HG02885 (cell line): Measurements from ENCODE around the gene CNTLN.

Experiments
- ATAC-seq: cut with Tn5 transposase; IDR thresholded peaks from one replicate; pipeline ENCODE4 v1.9.1; 2021; ENCODE audit warnings: mild to moderate bottlenecking; ENCODE audit not compliant: unreplicated experiment, poor library complexity

CNTLN gene, protein sequence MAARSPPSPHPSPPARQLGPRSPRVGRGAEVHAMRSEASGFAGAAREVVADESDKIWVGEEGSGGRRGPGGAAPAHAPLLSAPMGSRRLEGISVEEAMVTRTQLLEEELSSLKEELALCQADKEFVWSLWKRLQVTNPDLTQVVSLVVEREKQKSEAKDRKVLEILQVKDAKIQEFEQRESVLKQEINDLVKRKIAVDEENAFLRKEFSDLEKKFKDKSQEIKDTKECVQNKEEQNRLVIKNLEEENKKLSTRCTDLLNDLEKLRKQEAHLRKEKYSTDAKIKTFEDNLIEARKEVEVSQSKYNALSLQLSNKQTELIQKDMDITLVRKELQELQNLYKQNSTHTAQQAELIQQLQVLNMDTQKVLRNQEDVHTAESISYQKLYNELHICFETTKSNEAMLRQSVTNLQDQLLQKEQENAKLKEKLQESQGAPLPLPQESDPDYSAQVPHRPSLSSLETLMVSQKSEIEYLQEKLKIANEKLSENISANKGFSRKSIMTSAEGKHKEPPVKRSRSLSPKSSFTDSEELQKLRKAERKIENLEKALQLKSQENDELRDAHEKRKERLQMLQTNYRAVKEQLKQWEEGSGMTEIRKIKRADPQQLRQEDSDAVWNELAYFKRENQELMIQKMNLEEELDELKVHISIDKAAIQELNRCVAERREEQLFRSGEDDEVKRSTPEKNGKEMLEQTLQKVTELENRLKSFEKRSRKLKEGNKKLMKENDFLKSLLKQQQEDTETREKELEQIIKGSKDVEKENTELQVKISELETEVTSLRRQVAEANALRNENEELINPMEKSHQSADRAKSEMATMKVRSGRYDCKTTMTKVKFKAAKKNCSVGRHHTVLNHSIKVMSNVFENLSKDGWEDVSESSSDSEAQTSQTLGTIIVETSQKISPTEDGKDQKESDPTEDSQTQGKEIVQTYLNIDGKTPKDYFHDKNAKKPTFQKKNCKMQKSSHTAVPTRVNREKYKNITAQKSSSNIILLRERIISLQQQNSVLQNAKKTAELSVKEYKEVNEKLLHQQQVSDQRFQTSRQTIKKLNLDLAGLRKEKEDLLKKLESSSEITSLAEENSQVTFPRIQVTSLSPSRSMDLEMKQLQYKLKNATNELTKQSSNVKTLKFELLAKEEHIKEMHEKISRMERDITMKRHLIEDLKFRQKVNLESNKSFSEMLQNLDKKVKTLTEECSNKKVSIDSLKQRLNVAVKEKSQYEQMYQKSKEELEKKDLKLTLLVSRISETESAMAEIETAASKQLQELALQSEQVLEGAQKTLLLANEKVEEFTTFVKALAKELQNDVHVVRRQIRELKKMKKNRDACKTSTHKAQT (N-terminal part only)

DNA sequence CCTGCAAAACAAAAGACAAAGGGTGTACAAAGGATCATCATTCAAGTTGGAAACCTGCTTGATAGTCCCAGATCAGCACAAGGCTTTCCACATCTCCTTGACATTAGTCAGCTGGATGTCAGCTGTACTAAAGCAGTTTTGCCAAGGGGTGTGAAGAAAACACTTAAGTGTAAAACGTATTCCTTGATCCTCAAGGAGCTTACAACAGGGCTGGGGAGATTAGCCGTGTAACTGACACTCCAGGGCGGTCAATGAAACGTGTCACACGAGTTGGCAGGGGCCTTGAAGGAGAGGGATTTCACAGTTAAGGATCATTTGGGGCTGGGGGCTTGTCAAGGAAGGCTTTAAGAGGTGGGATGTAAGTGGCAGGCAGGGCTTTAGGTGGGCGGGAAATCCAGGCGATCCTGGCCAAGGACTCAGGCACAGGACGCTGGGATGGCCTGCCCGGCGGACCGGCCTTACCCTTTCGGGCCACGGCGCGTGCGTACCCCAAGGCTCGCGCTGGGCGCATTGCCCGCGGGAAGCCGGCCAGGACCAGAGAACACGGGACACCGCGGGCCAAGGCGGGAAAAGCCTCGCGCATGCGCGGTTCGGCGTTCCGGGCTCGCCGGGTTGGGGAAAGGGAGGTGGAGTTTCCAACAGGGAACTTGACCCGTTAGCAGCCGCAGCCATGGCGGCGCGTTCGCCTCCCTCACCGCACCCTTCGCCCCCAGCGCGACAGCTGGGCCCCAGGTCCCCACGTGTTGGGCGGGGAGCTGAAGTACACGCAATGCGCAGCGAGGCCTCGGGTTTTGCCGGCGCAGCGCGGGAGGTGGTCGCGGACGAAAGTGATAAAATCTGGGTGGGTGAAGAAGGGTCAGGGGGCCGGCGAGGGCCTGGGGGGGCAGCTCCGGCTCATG lies at the start of gene CNTLN:
Gene CNTLN (plus strand): TSS at position 645 of the 899 bp plus-strand sequence. CDS start 26 bp downstream, at position 671.
- no peak for ATAC-seq

DNA sequence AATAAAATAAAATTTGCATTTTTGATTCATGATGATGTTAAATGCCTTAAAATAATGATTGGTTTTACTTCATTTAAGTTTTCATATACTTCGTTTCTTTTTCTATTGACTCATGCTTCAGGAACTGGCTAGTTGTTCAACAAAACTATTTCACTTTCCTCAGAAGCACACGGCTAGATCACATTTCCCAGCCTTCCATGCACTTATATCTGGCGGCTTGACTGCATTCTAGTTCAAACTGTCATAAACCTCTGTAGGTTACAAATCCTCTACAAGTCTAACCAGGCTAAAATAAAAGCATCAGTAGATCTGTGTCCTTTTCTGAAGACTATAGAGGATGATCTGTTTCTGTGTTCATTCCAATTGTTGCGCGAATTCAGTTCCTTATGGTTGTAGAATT lies 46.3 kb upstream of the CNTLN start:
- ATAC-seq = no peak

DNA sequence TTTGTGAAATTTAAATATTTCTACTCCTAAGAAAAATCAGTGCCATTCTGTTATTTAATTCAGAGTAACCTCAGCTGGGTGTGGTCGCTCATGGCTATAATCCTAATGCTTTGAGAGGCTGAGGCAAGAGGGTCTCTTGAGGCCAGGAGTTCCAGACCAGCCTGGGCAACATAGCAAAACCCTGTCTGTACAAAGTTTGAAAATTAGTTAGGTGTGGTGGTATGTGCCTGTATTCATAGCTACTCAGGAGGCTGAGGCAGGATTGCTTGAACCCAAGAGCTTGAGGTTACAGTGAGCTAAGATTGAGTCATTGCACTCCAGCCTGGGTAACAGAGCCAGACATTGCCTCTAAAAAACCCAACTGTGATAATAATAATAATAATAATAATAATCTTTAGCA lies 44.8 kb upstream of the CNTLN start:
- ATAC-seq = no peak

DNA sequence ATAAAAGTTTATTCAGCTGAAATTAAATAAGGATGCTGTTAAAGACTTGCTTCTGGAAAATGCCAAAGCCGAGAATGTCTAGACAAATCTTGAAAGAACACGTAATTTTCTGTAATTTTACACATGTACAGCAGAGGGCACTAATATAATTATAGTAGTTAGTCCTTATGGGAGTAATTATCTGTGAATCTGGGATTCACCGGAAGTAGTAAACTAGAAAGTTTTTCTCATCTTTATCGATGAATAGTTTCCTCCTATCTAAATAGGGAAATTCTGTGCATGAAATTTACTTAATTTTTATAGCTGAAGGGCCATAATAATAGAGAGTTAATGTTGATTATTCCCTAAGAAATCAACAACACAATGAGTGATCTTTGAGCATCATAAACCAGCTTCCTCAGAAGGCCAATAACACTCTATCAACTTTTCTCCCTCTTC lies 18.4 kb upstream of the CNTLN start:
- no peak for ATAC-seq

DNA sequence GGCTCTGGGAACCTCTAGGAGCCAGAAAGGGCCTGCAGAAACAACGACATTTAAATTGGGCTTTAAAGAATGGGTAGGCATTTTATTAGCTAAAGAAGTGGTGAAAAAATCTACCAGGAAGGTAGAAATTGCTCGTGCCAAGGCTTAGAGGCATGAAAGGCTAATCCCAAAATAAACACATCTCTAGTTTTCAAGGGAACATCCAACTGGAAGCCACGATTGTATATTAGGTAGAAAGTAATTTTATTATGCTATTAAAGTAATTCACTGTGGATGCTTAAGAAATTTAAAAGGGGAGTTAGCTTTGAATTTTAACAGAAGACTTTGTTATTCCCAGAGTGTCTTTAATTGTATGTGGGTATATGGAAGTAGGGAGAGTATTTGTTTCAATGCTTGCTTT lies 17.5 kb upstream of the CNTLN start:
- no peak for ATAC-seq

DNA sequence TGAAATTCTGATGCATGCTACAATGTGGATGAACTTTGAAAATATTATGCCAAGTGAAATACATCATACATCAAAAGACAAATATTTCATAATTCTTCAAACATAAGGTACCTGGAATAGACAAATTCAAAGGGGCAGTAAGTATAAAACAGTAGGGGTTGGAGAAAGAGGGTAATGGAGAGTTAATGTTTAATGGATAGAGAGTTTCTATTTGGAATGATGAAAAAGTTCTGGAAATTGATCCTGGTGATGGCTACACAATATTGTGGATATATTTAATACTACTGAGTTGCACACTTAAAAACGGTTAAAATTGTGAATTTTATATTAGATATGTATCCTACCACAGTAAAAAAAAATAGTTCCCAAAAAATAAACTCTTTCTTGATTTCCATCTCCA lies 14.6 kb upstream of the CNTLN start:
- no peak for ATAC-seq

DNA sequence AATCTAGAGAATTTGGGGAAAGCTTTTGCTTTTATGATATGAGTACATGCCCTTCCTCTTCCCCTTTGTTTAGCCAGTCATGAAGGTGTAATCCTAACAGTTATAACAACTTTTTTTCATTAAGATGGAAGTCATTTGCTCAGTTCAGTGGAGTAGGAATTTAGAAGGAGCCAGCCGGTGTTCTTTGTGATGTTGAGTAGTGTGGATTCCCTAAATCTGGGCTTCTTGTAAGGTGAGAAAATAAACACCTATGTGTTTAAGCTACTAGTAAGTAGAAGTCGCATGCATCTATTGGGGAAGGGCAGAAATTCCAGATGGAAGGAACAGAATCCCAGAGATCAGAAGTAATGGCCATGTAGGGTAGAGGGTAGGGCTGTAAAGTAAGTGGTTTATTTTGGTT lies 13.6 kb upstream of the CNTLN start:
- ATAC-seq = no peak

DNA sequence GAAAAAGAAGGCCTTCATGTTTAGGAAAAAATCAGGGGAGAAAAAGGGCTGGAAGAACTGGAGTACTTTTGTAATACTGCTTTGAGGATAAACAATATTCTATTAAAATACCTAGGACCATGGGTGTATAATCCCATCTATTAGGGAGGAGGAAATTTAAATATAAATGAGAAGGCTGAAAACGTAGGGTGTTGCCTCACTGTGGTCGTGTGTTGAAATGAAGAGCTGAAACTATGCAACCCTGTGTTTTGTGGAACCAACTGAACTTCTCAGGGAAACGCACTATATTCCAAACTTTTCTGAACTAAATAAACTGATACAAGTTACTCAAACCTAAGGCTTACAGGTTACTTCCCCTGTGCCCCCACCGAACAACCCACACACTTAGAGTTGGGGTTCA lies 4.5 kb upstream of the CNTLN start:
- no peak for ATAC-seq

DNA sequence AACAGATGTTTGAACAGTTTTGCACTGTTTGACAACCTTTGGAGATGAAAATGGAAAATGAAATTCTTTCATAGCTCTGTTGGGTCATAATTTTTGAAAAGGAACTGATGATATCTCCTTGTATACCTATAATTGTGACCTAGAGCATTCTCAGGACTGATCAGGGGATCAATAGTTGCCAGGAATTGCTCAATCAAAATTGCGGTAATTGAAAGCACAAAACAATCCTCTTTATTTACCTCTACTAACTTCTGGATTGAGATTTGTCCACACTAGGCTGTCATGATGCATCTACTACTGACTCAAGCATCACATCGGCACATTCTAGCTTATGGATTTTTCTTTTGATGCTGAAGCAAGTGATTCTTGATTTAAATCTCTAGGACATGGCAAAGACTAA lies 4.1 kb upstream of the CNTLN start:
- ATAC-seq = no peak

DNA sequence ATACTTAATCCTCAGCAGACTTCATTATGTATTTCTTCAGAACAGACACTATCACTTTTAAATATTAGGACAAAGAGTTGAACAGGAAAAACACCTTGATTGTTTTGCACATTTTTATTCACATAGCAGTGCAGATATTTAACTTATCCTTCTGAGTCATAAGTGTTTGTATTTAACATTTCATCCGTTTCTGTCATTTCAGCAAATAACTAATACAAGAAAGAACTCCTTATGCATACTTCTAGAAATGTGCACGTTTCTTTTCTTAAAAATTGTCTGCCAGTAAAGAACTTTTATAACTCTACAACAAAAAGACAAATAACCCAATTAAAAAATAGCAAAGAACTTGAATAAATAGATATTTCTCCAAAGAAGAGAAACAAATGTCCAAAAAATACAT lies 3.3 kb upstream of the CNTLN start:
- no peak for ATAC-seq

DNA sequence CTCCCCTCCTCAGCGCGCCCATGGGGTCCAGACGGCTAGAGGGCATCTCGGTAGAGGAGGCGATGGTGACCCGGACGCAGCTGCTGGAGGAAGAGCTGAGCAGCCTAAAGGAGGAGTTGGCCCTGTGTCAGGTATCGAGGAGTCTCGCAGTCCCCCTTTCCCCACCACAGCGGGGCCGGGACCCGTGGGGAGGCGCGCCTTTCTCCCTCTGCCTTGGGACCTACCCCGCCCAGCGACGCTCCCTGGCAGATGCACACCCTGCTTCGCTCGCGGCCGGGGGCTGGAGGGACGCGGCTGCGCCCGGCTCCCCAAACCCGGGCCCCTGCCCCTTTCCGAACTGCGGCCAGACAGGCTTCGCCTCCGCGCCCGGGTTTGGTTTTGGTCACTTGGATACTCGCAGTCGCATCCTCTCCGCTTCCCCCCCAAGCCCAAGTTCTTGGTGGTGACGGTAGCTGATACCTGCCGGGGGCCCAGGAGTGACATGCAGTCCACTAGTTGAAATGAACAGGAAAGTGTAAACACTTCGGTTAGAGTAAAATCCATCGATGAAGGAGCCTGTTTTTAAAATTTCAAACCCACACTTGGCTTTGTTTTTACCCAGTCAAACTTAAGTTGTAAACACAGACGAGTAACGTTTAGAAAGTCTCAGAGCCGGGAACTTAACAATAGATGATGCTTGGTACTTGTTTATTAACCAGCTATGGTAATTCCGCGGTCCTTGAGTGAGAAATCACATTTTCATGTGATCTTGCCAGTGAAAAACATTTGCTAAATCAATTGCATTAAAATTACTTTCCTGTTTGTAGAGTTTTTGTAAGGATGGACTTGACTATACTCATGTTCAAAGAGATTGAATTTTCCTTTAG lies 688 bp downstream of the CNTLN start:
- no peak for ATAC-seq

DNA sequence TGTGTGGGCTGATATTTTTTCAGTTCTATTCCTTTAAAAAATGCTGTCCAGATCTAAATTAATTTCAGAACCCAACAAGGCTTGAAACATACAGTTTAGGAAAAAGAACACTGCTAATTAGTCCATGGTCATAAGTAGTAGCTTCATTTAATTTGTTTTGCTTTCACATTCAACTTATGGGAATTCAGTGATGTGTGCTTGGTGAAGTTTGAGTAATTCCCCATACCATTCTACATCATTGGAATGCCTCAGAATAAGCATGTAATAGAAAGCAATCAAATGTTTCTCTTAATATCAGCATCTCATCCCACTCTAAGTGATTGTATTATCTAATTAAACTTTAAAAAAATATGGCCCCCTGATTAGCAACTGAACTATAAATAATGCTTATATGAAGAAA lies 2.7 kb downstream of the CNTLN start:
- ATAC-seq = no peak

DNA sequence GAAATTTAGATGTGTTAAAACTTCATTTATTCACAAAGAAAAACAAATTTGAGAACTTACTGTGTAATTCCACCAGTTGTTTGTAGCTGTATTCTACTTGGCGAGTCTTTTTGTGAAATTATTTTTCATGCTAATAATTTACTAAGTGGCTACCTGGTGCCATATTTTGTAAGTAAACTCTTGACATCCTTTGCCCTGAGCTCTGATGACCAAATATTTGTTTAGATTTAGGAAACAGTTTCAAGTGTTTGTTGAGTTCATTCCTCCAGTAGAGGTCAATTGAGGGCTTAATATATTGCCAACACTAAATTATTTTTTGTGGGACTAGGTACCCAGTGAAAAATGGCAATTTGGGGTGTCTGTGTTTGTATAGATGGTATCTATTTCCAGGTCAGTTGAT lies 3.7 kb downstream of the CNTLN start:
- no peak for ATAC-seq

DNA sequence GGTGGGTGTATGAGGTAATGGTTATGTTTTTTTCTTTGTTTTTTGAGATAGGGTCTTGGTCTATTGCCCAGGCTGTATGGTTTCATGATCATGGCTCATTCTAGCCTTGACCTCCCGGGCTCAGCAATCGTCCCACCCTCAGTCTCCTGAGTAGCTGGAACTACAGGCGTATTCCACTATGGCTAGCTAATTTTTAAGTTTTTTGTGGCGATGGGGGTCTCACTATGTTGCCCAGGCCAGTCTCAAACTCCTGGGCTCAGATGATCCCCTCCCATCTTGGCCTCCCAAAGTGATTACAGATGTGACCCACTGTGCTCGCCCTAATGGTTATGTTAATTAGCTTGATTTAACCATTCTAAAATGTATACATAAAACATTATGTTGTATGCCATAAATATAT lies 5.6 kb downstream of the CNTLN start:
- ATAC-seq = no peak

DNA sequence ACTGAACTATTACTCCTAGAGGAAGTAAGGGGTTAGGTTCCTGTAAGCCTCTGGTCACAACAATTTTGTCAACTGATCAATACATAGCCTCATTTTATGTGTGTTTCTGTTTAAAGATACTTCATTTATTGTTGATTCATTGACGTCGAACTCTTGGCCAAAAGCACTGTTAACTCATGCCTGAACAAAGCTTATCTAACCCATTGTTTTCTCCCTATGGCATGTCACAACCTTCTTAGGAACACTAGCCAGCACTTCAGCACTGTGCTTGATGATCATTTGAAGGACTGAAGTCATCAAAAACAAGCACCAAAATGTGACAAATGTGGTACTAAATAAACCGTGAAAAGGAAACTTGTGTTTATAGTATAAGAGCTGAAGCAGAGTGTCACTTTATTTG lies 13.5 kb downstream of the CNTLN start:
- ATAC-seq = no peak

DNA sequence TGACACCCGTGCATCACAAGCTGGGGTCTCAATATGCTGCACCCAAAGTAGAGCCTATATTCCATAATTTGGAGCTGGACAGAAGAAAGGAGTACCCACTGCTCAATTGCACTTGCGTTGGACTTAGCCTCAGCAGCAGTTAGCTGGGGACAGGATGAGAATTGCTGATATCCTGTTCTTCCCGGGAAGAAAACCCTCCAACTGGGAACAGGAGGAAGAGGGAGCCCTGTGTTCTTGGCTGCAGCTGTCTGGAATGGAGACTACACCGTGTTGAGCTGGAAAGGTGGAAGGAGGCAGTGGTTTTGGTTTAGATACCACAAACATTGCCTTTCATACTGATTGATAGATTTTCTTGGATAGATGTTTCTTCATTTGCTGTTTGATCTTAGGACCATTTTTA lies 24.6 kb downstream of the CNTLN start:
- ATAC-seq = no peak

DNA sequence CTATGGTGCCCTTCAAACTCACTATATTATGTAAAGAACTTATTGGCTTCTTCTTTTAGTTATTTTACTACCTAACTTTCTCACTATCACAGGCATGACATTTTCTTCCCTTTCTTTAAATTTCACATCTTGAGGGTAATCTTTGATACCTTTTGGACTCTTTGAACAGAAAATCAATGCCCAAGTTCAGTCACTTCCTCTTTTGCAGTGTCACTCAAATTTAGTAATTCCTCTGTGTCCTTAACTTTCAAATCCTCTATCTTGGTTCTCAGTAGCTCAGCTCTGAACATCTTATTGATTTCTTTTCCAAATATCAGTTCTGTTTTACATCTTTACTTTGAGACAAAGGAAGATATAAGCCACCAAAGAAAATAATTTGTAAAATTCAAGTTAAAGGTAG lies 25.5 kb downstream of the CNTLN start:
- ATAC-seq = no peak

DNA sequence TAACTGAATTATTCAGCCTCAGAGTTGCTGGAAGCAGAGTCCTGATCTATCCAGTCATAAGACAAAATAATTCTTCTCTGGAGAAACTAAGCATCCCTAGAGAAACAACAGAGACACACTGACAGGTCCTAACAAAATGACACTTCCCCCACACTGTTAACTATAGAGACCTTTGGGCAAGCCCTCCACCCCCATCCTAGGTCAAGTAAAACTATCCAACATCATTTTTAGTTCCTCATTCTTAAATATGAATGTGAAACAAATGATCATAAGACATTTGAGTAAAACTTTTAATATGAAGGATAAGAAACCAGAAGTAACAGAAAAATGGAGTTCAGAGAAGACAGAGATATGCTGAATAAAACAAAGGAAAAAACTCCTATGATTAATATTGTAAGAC lies 30.9 kb downstream of the CNTLN start:
- ATAC-seq = no peak

DNA sequence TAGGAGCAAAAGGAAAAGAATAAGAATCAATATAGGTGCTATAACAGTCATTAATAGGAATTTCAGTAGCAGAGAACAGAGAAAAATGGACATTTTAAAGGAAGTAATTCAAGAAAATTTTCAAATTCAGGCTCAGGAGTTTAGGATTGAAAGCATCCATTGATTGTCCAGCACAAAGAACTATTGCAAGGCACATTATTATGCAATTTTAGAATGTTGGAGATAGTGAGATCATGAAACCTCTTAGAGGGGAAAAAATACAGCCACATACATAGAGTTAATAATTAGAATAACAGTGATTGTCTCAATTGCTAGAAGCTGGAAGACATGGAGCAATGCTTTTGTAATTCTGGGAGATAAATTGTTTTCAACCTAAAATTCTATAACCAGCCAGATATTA lies 31.5 kb downstream of the CNTLN start:
- ATAC-seq = no peak
